Liver (tissue), 3 donors: ENCODE data around the gene TSPAN16.

Experiments
- ATF3 ChIP-seq: IDR thresholded peaks from 2 replicates; pipeline ENCODE4 v1.6.1; 2016; ENCODE audit warnings: antibody characterized with exemption
- CTCF ChIP-seq: fragments of 150-350 bp; IDR thresholded peaks from 2 replicates; pipeline ENCODE4 v1.5.1; 2017; ENCODE audit warnings: improper control_type of control experiment, low read depth, low read length; ENCODE audit not compliant: missing input control
- RAD21 ChIP-seq, 2 donors: IDR thresholded peaks; 2 replicates each; pipeline ENCODE4 v1.6.1; 2016; ENCODE audit warnings: antibody characterized with exemption in 2 of 2, mild to moderate bottlenecking in 2 of 2
- YY1 ChIP-seq: IDR thresholded peaks from 2 replicates; pipeline ENCODE4 v1.6.1; 2016; ENCODE audit warnings: antibody characterized with exemption, mild to moderate bottlenecking
- TF ChIP-seq, protein P1 (sequence below): IDR thresholded peaks from 2 replicates; pipeline ENCODE4 v1.6.1; 2016; ENCODE audit warnings: antibody characterized with exemption, mild to moderate bottlenecking
- donor health status: healthy.
- donor health status: healthy.

DNA sequence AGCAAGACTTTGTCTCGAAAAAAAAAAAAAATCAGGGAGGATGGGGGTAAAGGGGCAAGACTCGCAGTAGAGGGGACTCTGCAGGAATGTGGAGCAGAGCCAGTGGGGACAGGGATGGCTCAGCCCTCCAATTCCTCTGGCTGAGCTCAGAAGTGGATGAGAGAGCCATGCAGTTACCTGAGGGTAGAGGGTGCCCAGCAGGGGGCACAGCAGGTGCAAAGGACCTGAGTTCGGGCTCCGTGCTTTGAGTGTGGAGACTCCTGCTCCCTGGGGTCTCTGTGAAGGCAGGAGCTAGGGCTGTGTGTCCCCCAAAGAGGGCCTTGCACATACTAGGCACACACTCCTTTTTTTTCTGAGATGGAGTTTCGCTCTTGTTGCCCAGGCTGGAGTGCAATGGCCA is 41.3 kb upstream of the TSPAN16 start:
- TF ChIP-seq ATF3 (no peak), CTCF (peak; percentile 15), YY1 (no peak), RAD21 (IDR thresholded peaks at IDR 0.05) (peak; percentile 4 to 42)
- TF ChIP-seq, protein P1, sequence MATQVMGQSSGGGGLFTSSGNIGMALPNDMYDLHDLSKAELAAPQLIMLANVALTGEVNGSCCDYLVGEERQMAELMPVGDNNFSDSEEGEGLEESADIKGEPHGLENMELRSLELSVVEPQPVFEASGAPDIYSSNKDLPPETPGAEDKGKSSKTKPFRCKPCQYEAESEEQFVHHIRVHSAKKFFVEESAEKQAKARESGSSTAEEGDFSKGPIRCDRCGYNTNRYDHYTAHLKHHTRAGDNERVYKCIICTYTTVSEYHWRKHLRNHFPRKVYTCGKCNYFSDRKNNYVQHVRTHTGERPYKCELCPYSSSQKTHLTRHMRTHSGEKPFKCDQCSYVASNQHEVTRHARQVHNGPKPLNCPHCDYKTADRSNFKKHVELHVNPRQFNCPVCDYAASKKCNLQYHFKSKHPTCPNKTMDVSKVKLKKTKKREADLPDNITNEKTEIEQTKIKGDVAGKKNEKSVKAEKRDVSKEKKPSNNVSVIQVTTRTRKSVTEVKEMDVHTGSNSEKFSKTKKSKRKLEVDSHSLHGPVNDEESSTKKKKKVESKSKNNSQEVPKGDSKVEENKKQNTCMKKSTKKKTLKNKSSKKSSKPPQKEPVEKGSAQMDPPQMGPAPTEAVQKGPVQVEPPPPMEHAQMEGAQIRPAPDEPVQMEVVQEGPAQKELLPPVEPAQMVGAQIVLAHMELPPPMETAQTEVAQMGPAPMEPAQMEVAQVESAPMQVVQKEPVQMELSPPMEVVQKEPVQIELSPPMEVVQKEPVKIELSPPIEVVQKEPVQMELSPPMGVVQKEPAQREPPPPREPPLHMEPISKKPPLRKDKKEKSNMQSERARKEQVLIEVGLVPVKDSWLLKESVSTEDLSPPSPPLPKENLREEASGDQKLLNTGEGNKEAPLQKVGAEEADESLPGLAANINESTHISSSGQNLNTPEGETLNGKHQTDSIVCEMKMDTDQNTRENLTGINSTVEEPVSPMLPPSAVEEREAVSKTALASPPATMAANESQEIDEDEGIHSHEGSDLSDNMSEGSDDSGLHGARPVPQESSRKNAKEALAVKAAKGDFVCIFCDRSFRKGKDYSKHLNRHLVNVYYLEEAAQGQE: no peak
